HG03439 (cell line): ENCODE measurements around the gene CASP6.
"Not testable (repeated sequence)": the region's sequence is repeated elsewhere in the genome, so short reads cannot be mapped to it uniquely, and the experiment has no call there.

Experiments used
- ATAC-seq: cut with Tn5 transposase; IDR thresholded peaks from one replicate; pipeline ENCODE4 v1.9.1; 2021; ENCODE audit warnings: mild to moderate bottlenecking, moderate library complexity; ENCODE audit not compliant: unreplicated experiment

Gene CASP6

GRCh38 chr4:109721033-109721432 is 17.8 kb upstream of the CASP6 start:
- no peak for ATAC-seq

DNA sequence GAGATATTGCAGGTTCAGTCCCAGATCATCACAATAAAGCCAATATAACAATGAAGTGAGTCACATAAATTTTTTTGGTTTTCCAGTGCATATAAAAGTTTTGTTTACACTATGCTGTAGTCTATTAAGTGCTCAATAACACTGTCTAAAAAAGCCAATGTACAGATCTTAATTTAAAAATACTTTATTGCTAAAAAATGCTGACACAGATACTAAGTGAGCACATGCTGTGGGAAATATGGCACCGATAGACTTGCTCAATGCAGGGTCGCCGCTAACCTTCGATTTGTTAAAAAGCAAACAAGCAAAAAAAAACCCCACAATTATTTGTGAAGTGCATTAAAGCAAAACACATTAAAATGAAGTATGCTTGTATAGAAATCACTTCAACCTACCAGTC is 16.4 kb upstream of the CASP6 start:
- no peak for ATAC-seq

DNA sequence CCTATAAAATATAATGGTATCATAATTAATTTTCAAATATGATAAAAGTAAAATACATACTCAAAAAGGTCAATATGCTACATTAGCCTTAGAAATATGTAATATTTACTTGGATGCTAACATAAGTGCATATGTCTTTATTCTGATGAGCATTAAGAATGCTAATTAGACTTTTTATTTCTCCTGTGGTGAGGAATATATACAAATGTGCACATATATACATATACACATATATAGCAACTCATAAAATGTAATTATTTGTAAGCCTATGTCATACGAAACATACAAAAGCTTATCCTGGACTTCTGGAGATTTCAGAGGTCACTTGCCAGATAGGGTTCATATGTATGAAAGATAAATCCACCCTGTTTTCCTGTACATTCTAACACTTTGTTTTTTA is 15.5 kb upstream of the CASP6 start:
- ATAC-seq: no peak

DNA sequence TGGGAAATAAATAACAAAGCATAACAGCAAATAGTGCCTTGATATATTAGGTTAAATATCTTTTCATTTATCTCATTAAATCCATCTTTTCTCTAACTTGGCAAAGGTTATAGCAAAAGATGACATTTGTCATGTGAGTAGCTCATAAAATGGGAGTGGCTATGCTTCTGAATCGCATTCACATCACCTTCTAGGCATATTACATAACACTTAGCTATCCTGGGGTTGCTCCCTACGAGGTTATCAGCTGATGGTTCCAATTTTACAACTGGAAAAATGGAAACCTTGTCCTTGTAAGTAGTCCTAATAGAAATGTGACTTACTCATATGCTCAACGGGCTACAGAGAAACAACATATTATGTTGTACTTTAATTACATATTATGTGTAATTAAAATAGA is 10.3 kb upstream of the CASP6 start:
- ATAC-seq: no peak

GRCh38 chr4:109708990-109709389 is 5.7 kb upstream of the CASP6 start:
- peak; percentile 88 for ATAC-seq

- no peak for ATAC-seq
Observed at GRCh38 chr4:109708435-109708834, 5.2 kb upstream of the CASP6 start.

DNA sequence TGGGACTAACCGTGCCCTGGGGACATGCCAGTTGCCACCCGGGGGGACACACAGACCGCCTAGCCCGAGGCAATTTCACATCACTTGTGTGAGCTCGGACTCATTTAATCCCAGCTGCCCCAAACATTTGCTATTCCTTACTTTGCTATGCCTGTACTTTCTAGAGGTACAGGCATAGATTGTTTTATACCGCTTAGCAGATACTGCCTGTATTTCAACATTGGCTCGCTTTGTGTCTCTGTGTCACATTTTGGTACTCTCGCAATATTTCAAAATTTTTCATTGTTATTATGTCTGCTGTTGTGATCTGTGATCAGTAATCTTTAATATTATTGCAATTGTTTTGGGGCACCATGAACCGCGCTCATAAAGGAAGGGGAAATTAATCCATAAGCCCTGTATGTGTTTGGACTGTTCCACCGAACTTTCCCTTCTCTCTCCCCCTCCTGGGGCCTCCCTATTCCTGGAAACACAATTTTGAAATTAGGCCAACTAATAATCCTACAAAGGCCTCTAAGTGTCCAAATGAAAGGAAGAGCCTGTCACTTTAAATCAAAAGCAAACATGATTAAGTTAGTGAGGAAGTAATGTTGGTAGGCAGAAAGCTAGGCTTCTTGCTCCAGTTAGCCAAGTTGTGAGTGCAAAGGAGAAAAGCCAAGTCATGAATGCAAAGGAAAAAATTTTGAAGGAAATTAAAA is 568 bp upstream of the CASP6 start:
- no peak for ATAC-seq

DNA sequence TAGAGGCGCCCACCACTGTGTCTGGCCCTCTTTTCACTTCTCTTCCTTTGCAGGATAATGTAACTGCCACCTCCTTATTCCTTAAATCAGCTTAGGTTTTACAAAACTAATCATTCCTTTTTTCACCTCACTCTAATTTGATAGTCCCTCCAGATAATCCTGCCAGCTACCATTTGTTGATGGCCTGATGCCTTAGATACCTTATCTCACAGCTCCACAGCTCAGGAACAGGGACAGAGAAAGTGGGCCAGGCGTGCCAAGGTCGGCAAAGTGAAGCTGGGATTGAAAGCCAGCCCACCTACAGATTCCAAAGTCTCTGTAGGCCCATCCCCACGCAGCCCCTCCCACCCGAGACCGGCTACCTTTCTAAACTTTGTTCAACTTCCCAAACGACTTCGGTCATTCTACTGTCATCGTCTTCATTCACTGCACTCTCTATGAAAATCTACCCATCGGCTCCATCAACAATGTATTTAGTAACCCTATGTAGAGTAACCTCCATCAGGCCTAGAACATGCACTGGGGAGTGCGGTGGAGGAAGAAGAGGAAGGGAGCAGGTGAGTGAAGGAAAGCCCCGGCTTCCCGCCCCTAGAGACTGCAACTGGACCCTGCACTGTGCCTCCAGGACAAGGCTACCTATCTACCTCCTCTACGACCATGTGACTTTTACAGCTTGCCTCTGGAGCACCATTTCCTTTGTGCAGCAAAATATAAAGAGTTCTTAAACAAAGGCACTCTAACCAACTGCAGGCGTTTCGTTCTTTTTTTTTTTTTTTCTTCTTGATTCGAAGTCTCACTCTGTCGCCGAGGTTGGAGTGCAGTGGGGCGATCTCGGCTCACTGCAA is 1.5 kb downstream of the CASP6 start:
- ATAC-seq: no peak

DNA sequence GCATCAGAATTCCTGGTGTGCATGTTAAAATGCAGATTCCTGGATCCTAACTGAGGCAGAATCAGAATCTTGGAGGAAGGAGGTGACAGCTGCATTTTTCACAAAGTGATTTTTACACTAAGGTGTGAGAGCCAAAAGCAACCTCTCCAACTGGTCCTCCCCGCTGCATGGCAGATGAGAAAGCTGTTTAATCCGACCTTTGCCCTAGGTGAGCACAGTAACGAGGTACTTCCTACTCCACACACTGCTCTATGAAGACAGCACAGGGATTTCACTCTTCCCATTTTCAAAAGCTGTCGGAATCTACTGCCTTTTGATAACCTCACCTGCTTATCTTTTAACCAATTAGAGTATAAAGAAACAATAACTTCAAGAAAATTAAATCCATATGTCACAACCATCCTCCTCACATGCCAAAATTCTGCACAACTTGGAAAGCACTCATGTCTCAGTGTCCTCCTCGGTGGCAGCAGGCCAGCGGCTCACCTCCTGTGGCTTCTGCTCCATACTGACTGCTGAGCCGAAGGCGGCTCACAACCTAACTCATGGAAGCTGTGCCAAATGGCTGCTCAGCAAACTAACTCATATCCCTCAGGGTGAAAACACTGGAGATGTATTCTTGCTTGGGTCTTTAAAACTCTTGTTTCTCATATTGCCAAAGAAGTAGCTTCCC is 3.6 kb downstream of the CASP6 start:
- no peak for ATAC-seq

GRCh38 chr4:109698656-109699055 is 4.6 kb downstream of the CASP6 start:
- ATAC-seq: no peak

DNA sequence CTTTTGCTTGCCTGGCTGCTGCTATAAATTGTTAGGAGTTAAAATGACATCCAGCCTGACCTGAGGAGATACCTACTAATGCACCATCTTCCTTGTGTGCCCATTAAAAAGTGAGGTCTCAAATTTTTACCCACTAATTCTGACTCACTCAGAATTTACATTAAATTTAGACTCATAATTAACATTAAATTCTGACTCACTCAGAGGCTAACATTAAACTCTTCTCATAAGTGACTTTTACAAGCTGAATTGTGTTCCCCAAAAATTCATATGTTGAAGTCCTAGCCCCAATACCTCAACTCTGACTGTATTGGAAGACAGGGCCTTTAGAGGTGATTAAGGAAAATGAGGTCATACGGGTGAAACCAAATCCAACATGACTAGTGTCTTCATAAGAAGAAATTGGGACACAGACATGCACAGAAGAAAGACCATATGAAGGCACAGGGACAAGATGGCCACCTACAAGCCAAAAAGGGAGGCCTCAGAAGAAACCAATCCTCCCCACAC is 11.8 kb downstream of the CASP6 start:
- ATAC-seq: no peak

GRCh38 chr4:109690690-109691410 is 12.4 kb downstream of the CASP6 start:
- no peak for ATAC-seq

DNA sequence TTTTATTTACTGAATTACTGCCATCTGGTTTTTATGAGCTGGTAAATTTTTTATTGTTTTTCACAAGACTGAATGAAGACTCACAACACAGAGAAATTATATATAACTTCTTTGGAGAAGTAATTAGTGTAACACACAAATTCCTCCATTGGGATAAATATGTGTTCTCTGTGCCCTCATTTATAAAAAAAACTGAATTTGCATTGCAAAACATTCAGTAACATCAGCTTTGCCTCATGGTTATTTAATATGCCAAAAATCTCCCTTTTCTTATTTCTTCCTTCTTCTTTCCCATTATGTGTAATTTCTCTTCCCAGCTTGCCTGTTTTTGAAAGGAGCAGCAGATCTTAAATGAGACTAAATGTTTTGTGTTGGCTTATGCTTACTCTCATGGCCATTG is 18.5 kb downstream of the CASP6 start:
- ATAC-seq: no peak

- no peak for ATAC-seq
Observed at GRCh38 chr4:109683621-109684253, 19.5 kb downstream of the CASP6 start.

GRCh38 chr4:109682875-109683274 is 20.4 kb downstream of the CASP6 start:
- no peak for ATAC-seq

GRCh38 chr4:109678925-109679324 is 24.3 kb downstream of the CASP6 start:
- ATAC-seq: not testable (repeated sequence)

DNA sequence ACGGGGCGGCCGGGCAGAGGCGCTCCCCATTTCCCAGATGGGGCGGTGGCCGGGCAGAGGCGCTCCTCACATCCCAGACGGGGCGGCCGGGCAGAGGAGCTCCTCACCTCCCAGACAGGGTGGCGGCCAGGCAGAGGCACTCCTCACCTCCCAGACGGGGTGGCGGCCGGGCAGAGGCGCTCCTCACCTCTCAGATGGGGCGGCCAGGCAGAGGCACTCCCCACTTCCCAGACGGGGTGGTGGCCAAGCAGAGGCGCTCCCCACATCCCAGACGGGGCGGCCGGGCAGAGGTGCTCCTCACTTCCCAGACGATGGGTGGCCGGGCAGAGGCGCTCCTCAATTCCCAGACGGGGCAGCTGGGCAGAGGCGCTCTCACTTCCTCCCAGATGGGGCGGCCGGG is 24.8 kb downstream of the CASP6 start:
- ATAC-seq: not testable (repeated sequence)

DNA sequence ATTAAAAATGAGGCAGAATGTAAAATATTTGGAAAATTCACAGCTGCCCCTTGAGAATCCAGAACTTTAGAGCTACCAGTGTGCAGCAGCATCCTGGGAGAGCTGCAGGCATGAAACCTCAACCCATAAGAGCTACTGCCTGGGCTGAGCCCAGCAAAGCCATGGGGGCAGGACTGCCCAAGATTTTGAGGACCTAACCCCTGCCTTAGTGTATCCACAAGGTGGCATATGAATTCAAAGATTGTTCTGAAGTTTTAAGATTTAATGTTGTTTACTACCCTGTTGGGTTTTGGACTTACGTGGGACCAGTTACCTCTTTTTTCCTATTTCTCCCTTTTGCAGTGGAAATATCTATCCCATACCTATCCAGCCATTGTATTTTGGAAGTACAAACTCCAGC is 26.4 kb downstream of the CASP6 start:
- ATAC-seq: no peak

DNA sequence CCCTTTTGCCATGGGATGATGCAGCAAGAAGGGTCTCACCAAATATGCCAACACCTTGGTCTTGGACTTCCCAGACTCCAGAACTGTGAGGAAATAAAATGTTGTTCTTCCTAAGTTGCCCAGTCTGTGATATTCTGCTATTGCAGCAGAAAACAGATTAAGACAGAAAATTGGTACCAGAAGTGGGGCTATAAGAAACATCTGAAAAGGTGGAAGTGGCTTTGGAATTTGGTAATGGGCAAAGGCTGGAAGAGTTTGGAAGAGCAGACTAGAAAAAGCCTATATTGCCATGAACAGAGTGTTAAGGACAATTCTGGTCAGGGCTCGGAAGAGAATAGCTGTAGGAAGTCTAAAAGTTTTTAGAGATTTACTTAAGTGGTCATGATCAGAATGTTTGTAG is 27.4 kb downstream of the CASP6 start:
- ATAC-seq: no peak

GRCh38 chr4:109675181-109675580 is 28.1 kb downstream of the CASP6 start:
- no peak for ATAC-seq

DNA sequence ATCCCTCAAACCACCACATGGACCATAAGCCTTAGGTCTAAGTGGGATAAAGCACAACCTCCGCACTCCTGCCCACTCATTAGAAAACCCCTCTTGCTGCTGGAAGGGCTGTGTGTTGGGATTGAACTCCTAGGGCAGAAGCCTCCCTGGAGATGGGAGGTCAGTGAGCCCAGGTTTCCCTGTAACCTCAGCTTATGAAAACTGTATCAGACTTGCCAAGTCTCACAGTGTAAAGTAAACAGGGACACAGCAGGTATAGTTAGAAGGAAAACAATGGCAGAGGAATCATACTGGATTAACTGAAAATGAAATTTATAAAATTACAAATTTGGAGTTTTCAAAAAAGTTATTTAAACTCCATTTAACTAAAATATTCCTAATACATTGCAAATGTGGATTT is 29.9 kb downstream of the CASP6 start:
- no peak for ATAC-seq
